DND-41 (cell line): ENCODE measurements around the gene ASPSCR1.

Experiments
- EZH2 ChIP-seq: IDR thresholded peaks from 3 replicates; pipeline ENCODE4 v1.6.1; 2012; ENCODE audit warnings: borderline replicate concordance, low read depth, mild to moderate bottlenecking, moderate library complexity, low read length, inconsistent platforms; ENCODE audit not compliant: severe bottlenecking
- TF ChIP-seq, protein P1 (sequence below): IDR thresholded peaks from 2 replicates; pipeline ENCODE4 v1.5.1; 2012; ENCODE audit warnings: borderline replicate concordance, low read length, moderate library complexity, mild to moderate bottlenecking; ENCODE audit not compliant: poor library complexity, severe bottlenecking; ENCODE audit errors: extremely low read depth

DNA sequence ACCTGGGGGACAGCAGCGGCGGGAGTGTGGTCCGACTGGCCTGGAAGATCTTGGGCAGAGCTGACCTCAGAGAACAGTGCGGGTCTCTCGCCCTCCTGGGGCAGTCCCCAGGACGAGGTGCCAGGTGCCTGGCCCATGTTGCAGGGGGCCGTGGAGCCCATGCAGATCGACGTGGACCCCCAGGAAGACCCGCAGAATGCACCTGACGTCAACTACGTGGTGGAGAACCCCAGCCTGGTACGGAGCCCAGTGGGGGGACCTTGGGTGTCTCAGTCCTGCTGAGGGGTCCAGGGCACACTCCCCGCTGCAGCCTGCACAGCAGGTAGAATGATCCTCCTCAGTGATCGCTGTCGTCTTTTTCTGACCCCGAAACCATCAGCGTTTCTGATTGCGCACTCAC, 75.7 kb downstream of the ASPSCR1 start:
- TF ChIP-seq, protein P1, sequence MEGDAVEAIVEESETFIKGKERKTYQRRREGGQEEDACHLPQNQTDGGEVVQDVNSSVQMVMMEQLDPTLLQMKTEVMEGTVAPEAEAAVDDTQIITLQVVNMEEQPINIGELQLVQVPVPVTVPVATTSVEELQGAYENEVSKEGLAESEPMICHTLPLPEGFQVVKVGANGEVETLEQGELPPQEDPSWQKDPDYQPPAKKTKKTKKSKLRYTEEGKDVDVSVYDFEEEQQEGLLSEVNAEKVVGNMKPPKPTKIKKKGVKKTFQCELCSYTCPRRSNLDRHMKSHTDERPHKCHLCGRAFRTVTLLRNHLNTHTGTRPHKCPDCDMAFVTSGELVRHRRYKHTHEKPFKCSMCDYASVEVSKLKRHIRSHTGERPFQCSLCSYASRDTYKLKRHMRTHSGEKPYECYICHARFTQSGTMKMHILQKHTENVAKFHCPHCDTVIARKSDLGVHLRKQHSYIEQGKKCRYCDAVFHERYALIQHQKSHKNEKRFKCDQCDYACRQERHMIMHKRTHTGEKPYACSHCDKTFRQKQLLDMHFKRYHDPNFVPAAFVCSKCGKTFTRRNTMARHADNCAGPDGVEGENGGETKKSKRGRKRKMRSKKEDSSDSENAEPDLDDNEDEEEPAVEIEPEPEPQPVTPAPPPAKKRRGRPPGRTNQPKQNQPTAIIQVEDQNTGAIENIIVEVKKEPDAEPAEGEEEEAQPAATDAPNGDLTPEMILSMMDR = no peak
- no peak for TF ChIP-seq EZH2
